Measurements from ENCODE around the gene GSAP. TPM values are rescaled to one million over a fixed set of nuclear protein-coding genes. Genes with fewer than 3 reads are reported as not detected.

Gene GSAP
- total RNA-seq, 1 donor from 2014 or later = 1.9 TPM

- no peak for DNase-seq (ENCODE audit: low spot score)
- Mint-ChIP-seq H3K4me1 (ENCODE audit: unreplicated experiment) (no peaks in the 10 kb centered on the region), H3K27ac (ENCODE audit: unreplicated experiment) (no peak overlapping the region), H3K36me3 (ENCODE audit: low read depth, unreplicated experiment) (peaks cover 11% of the 10 kb centered on the region), H3K27me3 (ENCODE audit: unreplicated experiment) (peaks cover 2% of the 10 kb centered on the region), H3K4me3 (ENCODE audit: unreplicated experiment) (no peak overlapping the region), H3K9me3 (ENCODE audit: unreplicated experiment) (no peaks in the 10 kb centered on the region)
- no peak for TF ChIP-seq CTCF (IDR thresholded peaks at IDR 0.05; ENCODE audit: unreplicated experiment)
These were observed 125.7 kb downstream of the GSAP start for GRCh38 chr7:77290425-77290824.

- no peak for TF ChIP-seq CTCF (IDR thresholded peaks at IDR 0.05; ENCODE audit: unreplicated experiment)
- Mint-ChIP-seq H3K4me1 (ENCODE audit: unreplicated experiment) (no peaks in the 10 kb centered on the region), H3K27me3 (ENCODE audit: unreplicated experiment) (peaks cover 2% of the 10 kb centered on the region), H3K9me3 (ENCODE audit: unreplicated experiment) (no peaks in the 10 kb centered on the region), H3K27ac (ENCODE audit: unreplicated experiment) (no peak overlapping the region), H3K4me3 (ENCODE audit: unreplicated experiment) (no peak overlapping the region), H3K36me3 (ENCODE audit: low read depth, unreplicated experiment) (peaks cover 11% of the 10 kb centered on the region)
- no peak for DNase-seq (ENCODE audit: low spot score)
These were observed 126.8 kb downstream of the GSAP start for GRCh38 chr7:77289387-77289786.

DNA sequence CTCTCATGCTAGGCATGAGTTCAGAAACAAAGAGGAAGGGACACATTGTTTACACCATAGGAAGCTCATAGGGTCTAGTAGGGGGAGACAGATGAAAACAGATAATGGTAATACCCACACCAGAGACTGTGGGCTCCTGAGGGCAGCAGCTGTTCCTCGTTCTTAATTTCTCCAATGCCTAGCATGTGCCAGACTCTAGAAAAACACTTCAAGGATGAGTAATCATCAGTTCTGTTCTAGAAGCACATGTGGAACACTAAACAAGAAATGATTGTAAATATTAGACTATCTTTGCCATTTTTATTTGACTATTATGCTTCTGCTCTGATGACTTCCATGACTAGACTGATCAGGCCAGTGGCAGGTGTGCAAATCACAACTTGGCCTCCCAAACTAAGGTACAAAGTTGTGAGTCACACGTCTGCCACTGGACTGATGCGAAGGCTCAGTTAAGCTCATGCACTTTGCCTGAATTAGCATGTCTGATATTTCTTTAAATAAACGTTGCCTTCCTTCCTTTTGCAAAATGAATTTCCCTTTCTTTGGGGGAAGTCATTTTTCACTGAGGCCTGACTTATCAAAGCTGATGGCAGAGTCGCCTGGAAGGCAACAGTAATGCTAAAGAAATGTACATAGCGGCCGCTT is 127.4 kb downstream of the GSAP start:
- no peak for TF ChIP-seq CTCF (IDR thresholded peaks at IDR 0.05; ENCODE audit: unreplicated experiment)
- peaks cover 2% of the 10 kb centered on the region for H3K27me3 Mint-ChIP-seq (ENCODE audit: unreplicated experiment)
- DNase-seq (ENCODE audit: low spot score) = no peak
- no peaks in the 10 kb centered on the region for H3K4me1 Mint-ChIP-seq (ENCODE audit: unreplicated experiment)
- H3K9me3 Mint-ChIP-seq (ENCODE audit: unreplicated experiment) = no peaks in the 10 kb centered on the region
- H3K27ac Mint-ChIP-seq (ENCODE audit: unreplicated experiment) = no peak overlapping the region
- peaks cover 11% of the 10 kb centered on the region for H3K36me3 Mint-ChIP-seq (ENCODE audit: low read depth, unreplicated experiment)
- H3K4me3 Mint-ChIP-seq (ENCODE audit: unreplicated experiment) = no peak overlapping the region

GRCh38 chr7:77284616-77285015 is 131.5 kb downstream of the GSAP start:
- TF ChIP-seq CTCF (IDR thresholded peaks at IDR 0.05; ENCODE audit: unreplicated experiment) = no peak
- H3K4me3 Mint-ChIP-seq (ENCODE audit: unreplicated experiment) = no peak overlapping the region
- no peaks in the 10 kb centered on the region for H3K9me3 Mint-ChIP-seq (ENCODE audit: unreplicated experiment)
- H3K27me3 Mint-ChIP-seq (ENCODE audit: unreplicated experiment) = peaks cover 2% of the 10 kb centered on the region
- peaks cover 11% of the 10 kb centered on the region for H3K36me3 Mint-ChIP-seq (ENCODE audit: low read depth, unreplicated experiment)
- DNase-seq (ENCODE audit: low spot score) = no peak
- no peak overlapping the region for H3K27ac Mint-ChIP-seq (ENCODE audit: unreplicated experiment)
- H3K4me1 Mint-ChIP-seq (ENCODE audit: unreplicated experiment) = no peaks in the 10 kb centered on the region

- H3K27me3 Mint-ChIP-seq (ENCODE audit: unreplicated experiment) = peaks cover 2% of the 10 kb centered on the region
- no peaks in the 10 kb centered on the region for H3K4me1 Mint-ChIP-seq (ENCODE audit: unreplicated experiment)
- H3K4me3 Mint-ChIP-seq (ENCODE audit: unreplicated experiment) = no peak overlapping the region
- DNase-seq (ENCODE audit: low spot score) = no peak
- no peak for TF ChIP-seq CTCF (IDR thresholded peaks at IDR 0.05; ENCODE audit: unreplicated experiment)
- H3K27ac Mint-ChIP-seq (ENCODE audit: unreplicated experiment) = no peak overlapping the region
- H3K36me3 Mint-ChIP-seq (ENCODE audit: low read depth, unreplicated experiment) = peaks cover 11% of the 10 kb centered on the region
- no peaks in the 10 kb centered on the region for H3K9me3 Mint-ChIP-seq (ENCODE audit: unreplicated experiment)
These were observed 132.1 kb downstream of the GSAP start for GRCh38 chr7:77284005-77284404.

All from endothelial cell (in vitro differentiated cells).